HG02759 (cell line): Measurements from ENCODE around the gene SPATA2.
"Not testable (repeated sequence)": the region's sequence is repeated elsewhere in the genome, so short reads cannot be mapped to it uniquely, and the experiment has no call there.

Source experiments
- ATAC-seq: cut with Tn5 transposase; IDR thresholded peaks from one replicate; pipeline ENCODE4 v1.9.1; 2021; ENCODE audit warnings: mild to moderate bottlenecking, moderate library complexity; ENCODE audit not compliant: unreplicated experiment

The SPATA2 gene

GRCh38 chr20:49863666-49864065 lies 51.7 kb downstream of the SPATA2 start:
- no peak for ATAC-seq

- ATAC-seq, result no peak
Observed at GRCh38 chr20:49862607-49863200, 52.6 kb downstream of the SPATA2 start.

GRCh38 chr20:49861232-49861631 lies 54.1 kb downstream of the SPATA2 start:
- ATAC-seq, result not testable (repeated sequence)

GRCh38 chr20:49859807-49860206 lies 55.5 kb downstream of the SPATA2 start:
- ATAC-seq, result no peak

- ATAC-seq, result no peak
Observed at GRCh38 chr20:49859011-49859410, 56.3 kb downstream of the SPATA2 start.

GRCh38 chr20:49858076-49858585 lies 57.2 kb downstream of the SPATA2 start:
- no peak for ATAC-seq

- no peak for ATAC-seq
Observed at GRCh38 chr20:49856904-49857303, 58.4 kb downstream of the SPATA2 start.

GRCh38 chr20:49854190-49854875 lies 61.0 kb downstream of the SPATA2 start:
- no peak for ATAC-seq

GRCh38 chr20:49853640-49854039 lies 61.7 kb downstream of the SPATA2 start:
- ATAC-seq, result no peak
